Measurements from ENCODE around the gene E2F1. TPM values are rescaled to one million over a fixed set of nuclear protein-coding genes. Genes with fewer than 3 reads are reported as not detected.

Gene E2F1
- total and polyA plus RNA-seq, 2 experiments from 2014 or later = 12.1 to 42.6 TPM

GRCh38 chr20:33680686-33681085 is 5.5 kb downstream of the E2F1 start (continued):
- TF ChIP-seq ZNF462 (CRISPR knock-in tag; IDR thresholded peaks at IDR 0.05) (no peak), CTCF (conservative IDR thresholded peaks at IDR 0.05; ENCODE audit: low read depth in 2 of 2) (no peak), CREB1 (CRISPR knock-in tag; IDR thresholded peaks at IDR 0.05; ENCODE audit: low read depth) (no peak), ZNF331 (CRISPR knock-in tag; IDR thresholded peaks at IDR 0.05; ENCODE audit: low read depth) (no peak), EZH2 (IDR thresholded peaks at IDR 0.05; ENCODE audit: low read depth, unreplicated experiment) (no peak), EZH2phosphoT487 (IDR thresholded peaks at IDR 0.05; ENCODE audit: unreplicated experiment) (no peak)
- TF ChIP-seq, protein P1, sequence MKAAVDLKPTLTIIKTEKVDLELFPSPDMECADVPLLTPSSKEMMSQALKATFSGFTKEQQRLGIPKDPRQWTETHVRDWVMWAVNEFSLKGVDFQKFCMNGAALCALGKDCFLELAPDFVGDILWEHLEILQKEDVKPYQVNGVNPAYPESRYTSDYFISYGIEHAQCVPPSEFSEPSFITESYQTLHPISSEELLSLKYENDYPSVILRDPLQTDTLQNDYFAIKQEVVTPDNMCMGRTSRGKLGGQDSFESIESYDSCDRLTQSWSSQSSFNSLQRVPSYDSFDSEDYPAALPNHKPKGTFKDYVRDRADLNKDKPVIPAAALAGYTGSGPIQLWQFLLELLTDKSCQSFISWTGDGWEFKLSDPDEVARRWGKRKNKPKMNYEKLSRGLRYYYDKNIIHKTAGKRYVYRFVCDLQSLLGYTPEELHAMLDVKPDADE (IDR thresholded peaks at IDR 0.05) = no peak
